ENCODE data around the gene MS4A2. TPM values are rescaled to one million over a fixed set of nuclear protein-coding genes. Genes with fewer than 3 reads are reported as not detected.

MS4A2 gene
- total and polyA plus RNA-seq, 2 of the 8 experiments (the other 6 are each of a cell fraction or from before 2014, with no cell fraction given) = not detected

DNA sequence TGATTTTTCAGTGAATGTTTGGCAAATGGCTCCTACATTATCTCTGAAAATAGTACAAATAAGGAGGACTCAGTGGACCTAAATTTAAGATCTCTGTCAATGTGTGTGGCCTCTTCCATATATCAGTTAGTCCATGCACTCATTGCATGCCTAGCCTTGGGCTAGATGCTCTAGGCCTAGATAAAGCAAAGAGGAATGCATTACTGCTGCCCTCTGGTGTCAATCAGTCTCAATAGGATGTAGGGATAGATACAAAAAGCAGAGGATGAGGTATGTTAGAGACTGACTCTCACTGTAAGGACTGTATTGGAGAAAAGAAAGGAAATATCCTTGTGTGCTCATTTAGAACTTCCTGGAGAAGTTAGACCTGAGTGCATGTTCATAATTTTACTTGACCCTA is 42.0 kb downstream of the MS4A2 start:
- H3K4me1 ChIP-seq (replicated peaks in 1 of 4; ENCODE audit: control insufficient read depth in 3 of 4, insufficient read depth in 4 of 4, low read length in 3 of 4) = no peaks in the 10 kb centered on the region; a peak in 1 of 7 replicates
- H4K8ac ChIP-seq (ENCODE audit: extremely low read depth, insufficient read depth, low read length) = no peak overlapping the region
- no peak overlapping the region for H4K5ac ChIP-seq (ENCODE audit: insufficient read length, low read depth, low read length)
- H4K91ac ChIP-seq (replicated peaks; ENCODE audit: insufficient read length, low read length) = no peak overlapping the region
- no peak overlapping the region for H2BK120ac ChIP-seq (replicated peaks; ENCODE audit: low read depth, low read length)
- POLR2A ChIA-PET (ENCODE audit: partially characterized antibody) = no interaction called here
- no peak overlapping the region for H3K27ac ChIP-seq (ENCODE audit: low read depth, low read length)
- H3K9me3 ChIP-seq (ENCODE audit: insufficient read depth in 2 of 2, low read depth in 1 of 2, low read length in 1 of 2) = peaks cover 9 to 13% of the 10 kb centered on the region in 2 experiments
- no peaks in the 10 kb centered on the region for H3K27me3 ChIP-seq (replicated peaks in 1 of 4; ENCODE audit: control insufficient read depth in 3 of 4, extremely low read depth in 1 of 4, insufficient read depth in 3 of 4, low read length in 3 of 4)
- H3K23me2 ChIP-seq (ENCODE audit: low read depth, low read length) = no peaks in the 10 kb centered on the region
- no peaks in the 10 kb centered on the region for H3K36me3 ChIP-seq (ENCODE audit: control insufficient read depth in 2 of 4, insufficient read depth in 4 of 4, low read length in 3 of 4)
- H4K20me1 ChIP-seq (replicated peaks in 1 of 2; ENCODE audit: control insufficient read depth in 1 of 2, insufficient read depth in 2 of 2, low read length in 2 of 2) = no peaks in the 10 kb centered on the region
- H2BK5ac ChIP-seq (ENCODE audit: low read depth, low read length) = no peak overlapping the region
- H3K79me2 ChIP-seq (ENCODE audit: control insufficient read depth in 1 of 2, insufficient read depth in 2 of 2, low read length in 2 of 2) = no peaks in the 10 kb centered on the region
- H3K79me1 ChIP-seq (ENCODE audit: low read depth, low read length) = no peaks in the 10 kb centered on the region
- H3K18ac ChIP-seq (ENCODE audit: extremely low read depth, low read length) = no peak overlapping the region
- H3K4ac ChIP-seq (replicated peaks; ENCODE audit: insufficient read length, low read depth, low read length) = no peak overlapping the region
- no peak overlapping the region for H3K23ac ChIP-seq (ENCODE audit: insufficient read length)
- H2BK12ac ChIP-seq (ENCODE audit: low read depth, low read length) = no peak overlapping the region
- H2BK20ac ChIP-seq (ENCODE audit: low read length) = no peak overlapping the region
- H3K4me3 ChIP-seq (ENCODE audit: extremely low read depth in 1 of 4, insufficient read depth in 2 of 4, low read depth in 3 of 4, low read length in 4 of 4) = no peak overlapping the region
- no peak overlapping the region for H2AK5ac ChIP-seq (ENCODE audit: low read depth, low read length)
- no peak overlapping the region for H3K56ac ChIP-seq (replicated peaks; ENCODE audit: insufficient read length, low read depth, low read length)
- H2AFZ ChIP-seq (ENCODE audit: low read length) = no peak overlapping the region
- no peak overlapping the region for H3K9ac ChIP-seq (replicated peaks in 1 of 4; ENCODE audit: extremely low read depth in 1 of 4, low read depth in 3 of 4, low read length in 3 of 4)
- DNase-seq (ENCODE audit: low read depth in 1 of 2, low spot score in 2 of 2) (peak in 1 of 2 experiments; percentile 15), FAIRE-seq (peak; percentile 78)
- CTCF ChIA-PET (ENCODE audit: partially characterized antibody) = interaction anchor here (0.6 to 1.4 kb wide), 5 partner anchors 12 to 826 kb away, joined by 3 to 9 read pairs (median 4); partner anchors contain the start of gene MRPL16
- no peak overlapping the region for H3K4me2 ChIP-seq (ENCODE audit: insufficient read depth in 1 of 2, low read depth in 2 of 2, low read length in 2 of 2)
- H3K14ac ChIP-seq (ENCODE audit: insufficient read length) = no peak overlapping the region
- H2BK15ac ChIP-seq (ENCODE audit: low read length) = no peak overlapping the region
- TF ChIP-seq BCL11A (IDR thresholded peaks at IDR 0.05; ENCODE audit: low read depth in 2 of 2, low read length in 2 of 2) = no peak
- TF ChIP-seq KDM1A (IDR thresholded peaks at IDR 0.05; ENCODE audit: borderline replicate concordance, low read length) = no peak
- TF ChIP-seq YY1 (IDR thresholded peaks at IDR 0.05; ENCODE audit: low read depth, low read length) = no peak
- TF ChIP-seq, protein P1, sequence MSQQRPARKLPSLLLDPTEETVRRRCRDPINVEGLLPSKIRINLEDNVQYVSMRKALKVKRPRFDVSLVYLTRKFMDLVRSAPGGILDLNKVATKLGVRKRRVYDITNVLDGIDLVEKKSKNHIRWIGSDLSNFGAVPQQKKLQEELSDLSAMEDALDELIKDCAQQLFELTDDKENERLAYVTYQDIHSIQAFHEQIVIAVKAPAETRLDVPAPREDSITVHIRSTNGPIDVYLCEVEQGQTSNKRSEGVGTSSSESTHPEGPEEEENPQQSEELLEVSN (IDR thresholded peaks at IDR 0.05) = no peak
- TF ChIP-seq RAD21 (IDR thresholded peaks at IDR 0.05 in 1 of 2, conservative IDR thresholded peaks at IDR 0.05 in 1 of 2; ENCODE audit: low read depth in 2 of 2, low read length in 2 of 2) = peak; percentile 85 to 86
- TF ChIP-seq POU5F1 (IDR thresholded peaks at IDR 0.05; ENCODE audit: low read depth, low read length) = no peak
- TF ChIP-seq TEAD4 (IDR thresholded peaks at IDR 0.05; ENCODE audit: low read depth, low read length) = peak; percentile 53; the same call in 1 of the 2 replicates
- TF ChIP-seq, protein P2, sequence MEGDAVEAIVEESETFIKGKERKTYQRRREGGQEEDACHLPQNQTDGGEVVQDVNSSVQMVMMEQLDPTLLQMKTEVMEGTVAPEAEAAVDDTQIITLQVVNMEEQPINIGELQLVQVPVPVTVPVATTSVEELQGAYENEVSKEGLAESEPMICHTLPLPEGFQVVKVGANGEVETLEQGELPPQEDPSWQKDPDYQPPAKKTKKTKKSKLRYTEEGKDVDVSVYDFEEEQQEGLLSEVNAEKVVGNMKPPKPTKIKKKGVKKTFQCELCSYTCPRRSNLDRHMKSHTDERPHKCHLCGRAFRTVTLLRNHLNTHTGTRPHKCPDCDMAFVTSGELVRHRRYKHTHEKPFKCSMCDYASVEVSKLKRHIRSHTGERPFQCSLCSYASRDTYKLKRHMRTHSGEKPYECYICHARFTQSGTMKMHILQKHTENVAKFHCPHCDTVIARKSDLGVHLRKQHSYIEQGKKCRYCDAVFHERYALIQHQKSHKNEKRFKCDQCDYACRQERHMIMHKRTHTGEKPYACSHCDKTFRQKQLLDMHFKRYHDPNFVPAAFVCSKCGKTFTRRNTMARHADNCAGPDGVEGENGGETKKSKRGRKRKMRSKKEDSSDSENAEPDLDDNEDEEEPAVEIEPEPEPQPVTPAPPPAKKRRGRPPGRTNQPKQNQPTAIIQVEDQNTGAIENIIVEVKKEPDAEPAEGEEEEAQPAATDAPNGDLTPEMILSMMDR (IDR thresholded peaks at IDR 0.05; ENCODE audit: control extremely low read depth in 1 of 3, insufficient read depth in 1 of 3, low read depth in 1 of 3, low read length in 3 of 3) = peak in 2 of 3 experiments; percentile 57 to 81; a peak in 3 of 4 replicates

Measured in H1 (cell line).